Adrenal gland (tissue), 5 donors: ENCODE results near the gene LPIN1.

Source experiments
- POLR2A ChIP-seq, 2 donors: fragments of 450-650 bp; IDR thresholded peaks; one replicate each; pipeline ENCODE4 v1.6.1; 2017; ENCODE audit warnings: antibody characterized with exemption in 2 of 2, mild to moderate bottlenecking in 2 of 2, moderate library complexity in 1 of 2
- TF ChIP-seq, protein P1 (sequence below), 6 experiments: fragments of 450-650 bp in 4 of 6; fragments of 200-600 bp in 2 of 6; sonication (generic) in 1 of 6; IDR thresholded peaks; 1 replicate in 5 of 6; 2 replicates in 1 of 6; pipeline versions ENCODE4 v1.5.1 to v1.8.0; 2016 to 2021; ENCODE audit warnings: antibody characterized with exemption in 6 of 6, mild to moderate bottlenecking in 2 of 6, moderate library complexity in 1 of 6
- donor health status: DM: no; HTN: no; CAD: no.

- TF ChIP-seq, protein P1, sequence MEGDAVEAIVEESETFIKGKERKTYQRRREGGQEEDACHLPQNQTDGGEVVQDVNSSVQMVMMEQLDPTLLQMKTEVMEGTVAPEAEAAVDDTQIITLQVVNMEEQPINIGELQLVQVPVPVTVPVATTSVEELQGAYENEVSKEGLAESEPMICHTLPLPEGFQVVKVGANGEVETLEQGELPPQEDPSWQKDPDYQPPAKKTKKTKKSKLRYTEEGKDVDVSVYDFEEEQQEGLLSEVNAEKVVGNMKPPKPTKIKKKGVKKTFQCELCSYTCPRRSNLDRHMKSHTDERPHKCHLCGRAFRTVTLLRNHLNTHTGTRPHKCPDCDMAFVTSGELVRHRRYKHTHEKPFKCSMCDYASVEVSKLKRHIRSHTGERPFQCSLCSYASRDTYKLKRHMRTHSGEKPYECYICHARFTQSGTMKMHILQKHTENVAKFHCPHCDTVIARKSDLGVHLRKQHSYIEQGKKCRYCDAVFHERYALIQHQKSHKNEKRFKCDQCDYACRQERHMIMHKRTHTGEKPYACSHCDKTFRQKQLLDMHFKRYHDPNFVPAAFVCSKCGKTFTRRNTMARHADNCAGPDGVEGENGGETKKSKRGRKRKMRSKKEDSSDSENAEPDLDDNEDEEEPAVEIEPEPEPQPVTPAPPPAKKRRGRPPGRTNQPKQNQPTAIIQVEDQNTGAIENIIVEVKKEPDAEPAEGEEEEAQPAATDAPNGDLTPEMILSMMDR (IDR thresholded peaks at IDR 0.05), result no peak
- TF ChIP-seq POLR2A (IDR thresholded peaks at IDR 0.05), result no peak
Observed at GRCh38 chr2:11872948-11873269, 126.5 kb downstream of the LPIN1 start.
